IgD-negative memory B cell (primary cell): ENCODE data around the gene CDCP2. TPM values are rescaled to one million over a fixed set of nuclear protein-coding genes. Genes with fewer than 3 reads are reported as not detected.

Source experiments
- H3K27ac Mint-ChIP-seq, 3 donors: one replicate each; pipeline ENCODE4 v1.8.0; 2020 to 2022; ENCODE audit warnings: mild to moderate bottlenecking in 3 of 3, mixed read lengths in 3 of 3, moderate library complexity in 1 of 3
- H3K27me3 Mint-ChIP-seq: one replicate; pipeline ENCODE4 v1.8.0; 2021; ENCODE audit warnings: mixed read lengths
- H3K36me3 Mint-ChIP-seq: one replicate; pipeline ENCODE4 v1.8.0; 2020; ENCODE audit warnings: mild to moderate bottlenecking, mixed read lengths
- H3K4me1 Mint-ChIP-seq, 3 donors: one replicate each; pipeline ENCODE4 v1.8.0; 2020 to 2022; ENCODE audit warnings: mixed read lengths in 3 of 3, mild to moderate bottlenecking in 1 of 3
- H3K4me3 Mint-ChIP-seq, 4 donors: one replicate each; pipeline ENCODE4 v1.8.0; 2020 to 2022; ENCODE audit warnings: mild to moderate bottlenecking in 4 of 4, mixed read lengths in 4 of 4, moderate library complexity in 3 of 4
- H3K9me3 Mint-ChIP-seq, 3 donors: one replicate each; pipeline ENCODE4 v1.8.0; 2020 to 2021; ENCODE audit warnings: mixed read lengths in 3 of 3, mild to moderate bottlenecking in 1 of 3
- polyA plus RNA-seq: library from polyadenylated mRNA; unstranded; fragments of 300-500 nt; fragmentation: Illumina TruSeq; gene quantifications from one replicate; pipeline ENCODE4 v1.2.3, GENCODE V29; 2021

Gene CDCP2
- polyA plus RNA-seq, 1 donor from 2014 or later = not detected

DNA sequence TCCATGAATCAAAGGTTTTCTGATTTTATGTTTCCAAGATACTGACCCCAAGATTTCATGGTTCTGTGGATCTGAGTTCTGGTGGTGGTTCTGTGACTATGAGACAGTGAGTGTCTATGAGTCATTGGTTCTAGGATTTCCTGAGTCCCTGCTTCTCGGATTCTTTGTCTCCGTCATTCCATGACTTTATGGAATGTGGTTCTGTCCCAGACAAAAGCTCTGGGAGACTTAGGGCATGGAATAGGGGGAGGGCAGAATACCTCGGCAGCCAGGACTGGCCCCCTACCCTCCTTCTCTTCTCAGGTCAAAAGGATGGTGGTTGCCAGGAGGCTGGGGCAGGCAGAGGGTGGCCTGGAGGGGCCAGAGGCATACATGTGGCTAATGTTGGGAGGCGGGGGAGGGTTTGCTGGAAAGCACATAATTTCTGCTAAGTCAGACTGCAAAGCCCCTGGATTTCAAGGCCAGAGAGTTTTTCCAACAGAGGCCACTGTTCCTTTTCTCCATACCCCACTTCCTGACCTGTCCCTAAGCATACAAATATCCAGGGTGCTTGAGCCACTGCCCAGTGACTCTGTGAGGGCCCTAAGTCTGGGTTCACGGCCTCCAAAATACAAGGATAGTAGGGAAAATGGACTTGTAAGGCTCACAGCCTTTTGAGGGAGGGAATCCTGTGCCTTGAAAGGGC, 17.2 kb downstream of the CDCP2 start:
- Mint-ChIP-seq H3K4me1 (no peaks in the 10 kb centered on the region), H3K9me3 (no peaks in the 10 kb centered on the region), H3K36me3 (peaks cover 4% of the 10 kb centered on the region), H3K27ac (no peak overlapping the region), H3K4me3 (no peak overlapping the region), H3K27me3 (peaks cover 3% of the 10 kb centered on the region)

DNA sequence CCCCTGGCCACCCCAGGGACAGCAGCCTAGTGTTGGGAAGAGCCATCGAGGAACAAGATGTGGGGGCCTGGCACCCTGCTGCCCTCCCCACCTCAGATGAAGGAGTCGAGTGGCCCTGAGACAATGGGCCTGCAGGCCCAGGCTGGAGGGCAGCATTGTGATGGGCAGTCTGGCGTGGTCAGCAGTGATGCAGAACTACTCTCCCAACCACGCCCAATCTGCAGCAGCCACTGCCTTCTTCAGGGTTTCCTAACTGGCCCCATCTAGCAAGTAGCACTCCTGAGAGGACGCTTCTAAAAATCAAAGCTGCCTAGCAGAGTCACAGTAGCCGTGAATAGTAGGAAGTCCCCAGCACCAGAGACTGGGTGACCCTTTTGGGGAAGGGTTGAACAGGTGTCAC, 18.5 kb downstream of the CDCP2 start:
- H3K4me3 Mint-ChIP-seq = no peak overlapping the region
- peaks cover 3% of the 10 kb centered on the region for H3K27me3 Mint-ChIP-seq
- H3K36me3 Mint-ChIP-seq = peaks cover 4% of the 10 kb centered on the region
- peak overlapping the region in 1 of 3 donors; percentile 46 for H3K27ac Mint-ChIP-seq
- no peaks in the 10 kb centered on the region for H3K9me3 Mint-ChIP-seq
- H3K4me1 Mint-ChIP-seq = no peaks in the 10 kb centered on the region

DNA sequence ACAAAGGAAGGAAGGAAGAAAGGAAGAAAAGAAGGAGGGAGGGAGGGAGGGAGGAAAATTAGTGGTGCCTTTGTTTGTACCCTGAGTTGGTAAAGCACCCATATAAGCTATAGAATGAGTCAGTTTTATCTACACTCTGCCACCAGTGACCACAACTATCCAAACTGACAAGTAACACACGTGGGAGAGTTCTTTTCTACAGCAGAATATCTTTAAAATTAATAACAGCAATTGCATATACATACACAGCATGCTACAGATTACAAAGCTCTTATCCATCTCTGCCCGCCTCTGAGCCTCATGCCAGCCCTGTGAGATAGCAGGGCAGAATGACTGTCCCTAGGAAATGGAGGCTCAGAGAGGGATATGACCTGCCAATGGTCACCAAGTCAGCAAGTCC, 20.3 kb downstream of the CDCP2 start:
- H3K9me3 Mint-ChIP-seq = no peaks in the 10 kb centered on the region
- H3K36me3 Mint-ChIP-seq = peaks cover 6% of the 10 kb centered on the region
- peaks cover 6% of the 10 kb centered on the region for H3K27me3 Mint-ChIP-seq
- peaks cover 0 to 3% (median 0%) of the 10 kb centered on the region in 3 donors for H3K4me1 Mint-ChIP-seq
- H3K27ac Mint-ChIP-seq = no peak overlapping the region
- no peak overlapping the region for H3K4me3 Mint-ChIP-seq

DNA sequence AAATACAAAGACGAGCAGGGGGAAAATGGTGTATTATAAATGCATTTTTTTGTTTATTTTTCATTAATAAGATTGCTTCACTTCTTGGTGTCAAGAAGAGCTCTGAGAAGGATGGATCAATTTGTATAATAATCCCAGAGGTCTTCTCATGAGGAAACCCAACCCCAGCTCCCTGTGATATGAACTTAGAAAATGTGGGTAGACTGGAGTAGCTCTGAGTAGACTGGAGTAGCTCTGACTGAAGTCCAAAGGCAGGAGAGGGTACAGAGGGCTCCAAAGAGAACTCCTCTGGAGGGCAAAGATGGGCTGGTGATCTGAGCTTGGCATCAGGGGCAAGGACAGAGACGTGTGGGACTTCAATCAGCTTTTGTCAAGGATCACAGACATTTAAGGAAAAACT, 21.4 kb downstream of the CDCP2 start:
- Mint-ChIP-seq H3K9me3 (no peaks in the 10 kb centered on the region), H3K27ac (no peak overlapping the region), H3K36me3 (peaks cover 6% of the 10 kb centered on the region), H3K4me3 (no peak overlapping the region), H3K4me1 (peaks cover 0 to 3% (median 0%) of the 10 kb centered on the region in 3 donors), H3K27me3 (peaks cover 10% of the 10 kb centered on the region)

DNA sequence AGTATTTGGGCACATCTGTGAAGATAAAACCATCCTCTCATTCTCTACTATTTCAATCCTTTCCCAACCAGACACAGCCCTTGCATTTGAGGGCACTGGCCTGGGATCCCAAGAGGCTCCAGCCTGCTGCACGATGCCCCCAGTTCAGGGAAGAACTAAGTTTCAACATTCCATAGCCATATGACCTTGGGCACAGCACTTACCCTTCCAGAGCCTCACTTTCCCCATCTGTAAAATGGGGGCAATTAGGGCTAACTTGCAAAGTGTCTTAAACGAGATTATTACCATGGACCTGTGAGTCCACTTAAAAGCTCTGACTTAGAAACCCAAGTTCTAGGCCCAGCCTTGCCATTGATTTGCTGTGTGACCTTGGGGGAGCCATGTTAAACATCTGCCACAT, 22.9 kb downstream of the CDCP2 start:
- Mint-ChIP-seq H3K4me1 (peaks cover 0 to 3% (median 0%) of the 10 kb centered on the region in 3 donors), H3K9me3 (no peaks in the 10 kb centered on the region), H3K4me3 (no peak overlapping the region), H3K27ac (no peak overlapping the region), H3K36me3 (peaks cover 6% of the 10 kb centered on the region), H3K27me3 (peaks cover 10% of the 10 kb centered on the region)

DNA sequence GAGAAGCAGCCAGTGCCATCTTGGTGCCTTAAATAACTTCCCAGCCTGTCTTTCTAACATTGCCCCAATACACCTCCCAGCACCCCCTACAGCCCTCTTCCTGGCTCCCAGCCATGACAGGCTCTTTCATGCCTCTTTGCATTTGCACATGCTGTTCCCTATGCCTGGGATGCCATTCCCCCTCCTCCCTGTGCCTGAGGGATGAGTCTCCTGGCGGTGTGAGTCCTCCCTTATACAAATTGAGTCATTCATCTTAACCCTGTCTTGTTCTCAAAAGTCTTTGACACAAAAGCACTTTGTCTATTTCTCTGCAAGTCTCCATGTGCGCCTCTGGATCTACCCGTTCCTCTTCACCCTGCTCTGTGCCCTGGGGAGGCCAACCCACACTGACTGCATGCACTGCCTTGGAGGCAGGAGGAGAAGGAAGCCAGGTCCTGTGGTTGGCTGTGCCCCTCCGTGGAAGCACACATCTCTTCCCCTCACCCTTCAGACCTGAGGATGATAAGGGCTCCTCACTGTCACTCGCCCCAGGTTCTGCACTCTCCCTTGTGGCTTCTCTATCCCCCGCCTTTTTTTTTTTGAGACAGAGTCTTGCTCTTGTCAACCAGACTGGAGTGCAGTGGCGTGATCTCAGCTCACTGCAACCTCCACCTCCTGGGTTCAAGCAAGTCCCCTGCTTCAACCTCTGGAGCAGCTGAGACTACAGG, 25.1 kb downstream of the CDCP2 start:
- Mint-ChIP-seq H3K4me3 (no peak overlapping the region), H3K9me3 (no peaks in the 10 kb centered on the region), H3K27ac (peak overlapping the region in 1 of 3 donors; percentile 72), H3K27me3 (peaks cover 10% of the 10 kb centered on the region), H3K4me1 (peaks cover 0 to 6% (median 3%) of the 10 kb centered on the region in 3 donors), H3K36me3 (peaks cover 4% of the 10 kb centered on the region)

DNA sequence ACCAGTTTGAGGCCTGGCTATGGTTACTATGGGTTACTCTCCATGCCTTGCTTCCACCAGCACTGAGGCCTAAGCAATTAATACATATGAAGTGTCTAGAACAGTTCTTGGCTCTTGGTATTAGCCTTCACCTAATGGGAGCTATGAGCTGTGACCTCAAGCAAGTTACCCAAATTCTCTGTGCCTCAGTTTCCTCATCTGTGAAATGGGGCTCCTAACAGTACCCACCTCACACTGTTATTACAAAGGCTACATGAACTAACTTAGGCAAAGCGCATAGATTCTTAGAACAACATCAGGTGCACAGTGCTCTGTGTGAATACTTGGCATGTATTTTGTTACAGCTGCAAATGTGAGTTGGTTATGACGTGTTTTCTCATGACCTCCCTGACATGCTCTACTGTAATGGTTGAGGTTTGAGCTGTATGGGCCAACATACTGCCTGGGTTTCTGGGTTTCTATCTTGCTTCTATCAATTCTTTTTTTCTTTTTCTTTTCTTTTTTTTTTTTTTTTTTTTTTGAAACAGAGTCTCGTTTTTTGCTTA, 26.5 kb downstream of the CDCP2 start:
- peaks cover 0 to 12% (median 3%) of the 10 kb centered on the region in 3 donors for H3K4me1 Mint-ChIP-seq
- no peak overlapping the region for H3K4me3 Mint-ChIP-seq
- H3K27ac Mint-ChIP-seq = no peak overlapping the region
- no peaks in the 10 kb centered on the region for H3K9me3 Mint-ChIP-seq
- H3K27me3 Mint-ChIP-seq = peaks cover 13% of the 10 kb centered on the region
- peaks cover 2% of the 10 kb centered on the region for H3K36me3 Mint-ChIP-seq

DNA sequence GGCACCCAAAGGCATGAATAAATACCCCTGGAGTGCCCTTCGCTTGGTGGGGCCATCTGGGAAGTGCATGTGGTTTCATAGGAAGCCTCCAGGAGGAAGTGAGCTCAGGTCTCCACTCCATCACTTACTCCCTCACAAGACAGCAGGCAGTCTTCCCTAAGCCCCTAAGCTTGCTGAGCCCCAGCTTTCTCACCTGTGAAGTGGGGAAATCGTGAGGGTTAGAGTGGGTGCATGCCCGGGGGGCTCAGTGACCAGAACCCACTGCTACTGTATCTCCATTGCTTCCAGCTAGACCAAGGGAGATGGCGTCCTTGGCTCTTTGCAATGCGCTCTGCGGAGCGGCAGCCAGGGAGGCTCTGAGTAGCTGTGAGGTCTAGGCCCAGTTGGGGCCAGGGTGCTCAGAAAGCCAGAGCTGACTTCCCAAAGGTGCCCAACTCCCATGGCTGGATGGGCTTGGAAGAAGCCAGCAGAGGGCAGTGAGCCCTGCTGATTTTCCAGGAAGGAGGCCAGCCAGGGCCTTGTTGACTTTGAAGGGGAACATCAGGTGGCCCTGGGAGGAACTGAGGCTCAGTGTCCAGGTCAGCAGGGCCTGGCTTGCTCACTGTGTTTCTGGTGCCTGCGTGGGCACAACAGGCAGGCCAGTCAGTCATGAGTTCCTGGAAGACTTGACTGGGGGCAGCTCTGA, 27.3 kb downstream of the CDCP2 start:
- H3K9me3 Mint-ChIP-seq = no peaks in the 10 kb centered on the region
- H3K4me1 Mint-ChIP-seq = peaks cover 0 to 12% (median 3%) of the 10 kb centered on the region in 3 donors
- no peak overlapping the region for H3K27ac Mint-ChIP-seq
- peaks cover 13% of the 10 kb centered on the region for H3K27me3 Mint-ChIP-seq
- peaks cover 2% of the 10 kb centered on the region for H3K36me3 Mint-ChIP-seq
- H3K4me3 Mint-ChIP-seq = no peak overlapping the region

DNA sequence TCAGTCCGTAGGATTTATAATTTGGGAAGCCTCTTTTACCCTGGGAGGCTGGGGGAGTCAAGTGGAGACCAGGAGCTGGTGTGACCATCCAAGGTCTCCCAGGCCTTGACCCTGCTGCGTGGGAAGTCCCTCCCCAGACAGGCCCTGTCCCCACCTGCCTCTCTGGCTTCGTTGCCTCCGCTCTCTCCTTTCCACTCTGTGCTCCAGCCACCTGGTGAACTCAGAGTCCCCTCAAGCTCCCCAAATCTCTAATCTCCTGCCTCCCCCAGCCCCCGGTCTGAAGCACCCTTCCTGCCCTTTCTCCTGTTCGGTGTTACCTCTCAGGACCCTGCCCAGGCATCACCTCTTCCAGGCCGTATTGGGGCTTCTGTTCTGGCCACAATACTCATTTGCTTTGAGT, 27.9 kb downstream of the CDCP2 start:
- Mint-ChIP-seq H3K36me3 (peaks cover 2% of the 10 kb centered on the region), H3K27ac (no peak overlapping the region), H3K4me3 (no peak overlapping the region), H3K9me3 (no peaks in the 10 kb centered on the region), H3K27me3 (peaks cover 13% of the 10 kb centered on the region), H3K4me1 (peaks cover 0 to 12% (median 3%) of the 10 kb centered on the region in 3 donors)

DNA sequence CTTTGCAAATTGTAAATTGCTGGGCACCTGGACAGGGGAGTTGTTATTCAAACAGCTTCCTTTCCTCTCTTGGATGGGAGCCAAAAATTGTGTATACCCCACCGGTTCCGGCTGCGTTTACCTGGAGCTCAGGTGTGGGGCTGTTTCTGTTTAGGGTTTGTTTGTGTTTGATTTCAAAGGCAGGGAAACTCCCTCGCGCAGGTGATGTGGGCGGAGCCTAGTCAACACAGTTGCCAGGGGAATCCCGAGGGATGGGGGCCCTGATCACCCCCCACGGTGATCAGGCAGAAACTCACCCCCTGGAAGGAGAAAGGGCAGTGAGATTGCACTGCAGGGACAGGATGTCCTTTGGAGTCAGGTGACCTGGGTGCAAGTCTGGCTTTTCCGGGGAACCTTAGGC, 28.3 kb downstream of the CDCP2 start:
- Mint-ChIP-seq H3K9me3 (no peaks in the 10 kb centered on the region), H3K36me3 (peaks cover 2% of the 10 kb centered on the region), H3K27ac (no peak overlapping the region), H3K27me3 (peaks cover 11% of the 10 kb centered on the region), H3K4me1 (peaks cover 0 to 12% (median 3%) of the 10 kb centered on the region in 3 donors), H3K4me3 (no peak overlapping the region)

DNA sequence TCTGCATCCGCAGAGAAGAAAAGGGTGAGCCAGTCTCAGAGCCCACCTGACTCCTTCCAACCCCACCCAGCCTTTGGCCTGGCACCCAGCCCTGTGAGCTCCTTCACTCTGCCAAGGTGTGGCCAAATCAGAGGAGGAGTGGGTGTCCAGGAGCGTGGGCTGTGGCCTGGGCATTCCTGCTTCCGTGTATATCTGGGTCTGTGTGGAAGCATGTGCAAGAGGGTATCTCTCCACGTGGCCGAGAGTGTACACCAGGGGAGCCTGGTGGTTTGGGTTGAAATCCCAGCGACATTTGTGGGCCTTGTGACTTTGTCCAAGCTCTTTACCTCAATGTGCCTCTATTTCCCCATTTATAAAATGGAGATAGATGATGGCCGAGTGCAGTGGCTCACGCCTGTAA, 29.8 kb downstream of the CDCP2 start:
- Mint-ChIP-seq H3K4me1 (peaks cover 0 to 12% (median 0%) of the 10 kb centered on the region in 3 donors), H3K27ac (no peak overlapping the region), H3K4me3 (no peak overlapping the region), H3K27me3 (peaks cover 8% of the 10 kb centered on the region), H3K9me3 (no peaks in the 10 kb centered on the region), H3K36me3 (no peaks in the 10 kb centered on the region)

DNA sequence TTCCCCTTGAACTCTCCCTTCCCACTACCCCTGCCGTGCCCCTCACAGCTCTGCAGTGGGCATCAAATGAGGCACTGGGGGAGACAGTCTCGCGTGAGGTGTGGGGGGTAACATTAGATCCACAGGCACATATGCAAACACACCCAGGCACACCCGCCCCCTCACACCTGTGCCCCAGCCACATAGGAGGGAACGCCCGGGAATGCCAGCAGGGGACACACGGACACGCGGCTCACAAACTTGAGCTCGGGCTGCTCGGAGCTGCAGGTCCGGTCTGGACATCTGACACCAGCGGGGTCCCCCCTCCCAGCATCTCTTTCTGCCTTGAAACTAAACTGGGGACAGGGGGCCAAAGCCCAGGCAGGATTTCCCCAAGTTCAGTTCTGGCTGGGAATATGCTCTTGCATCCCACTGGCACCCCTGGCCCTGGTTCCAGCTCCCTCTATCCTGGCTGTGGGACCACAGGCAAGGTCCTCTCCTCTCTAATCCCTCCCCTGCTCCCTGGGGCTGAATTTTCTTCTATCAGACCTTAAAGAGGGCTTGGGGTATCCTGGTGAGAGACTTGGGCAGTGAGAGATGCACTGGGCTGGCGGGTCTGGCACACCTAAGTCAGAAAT, 30.6 kb downstream of the CDCP2 start:
- H3K4me1 Mint-ChIP-seq = peaks cover 0 to 12% (median 0%) of the 10 kb centered on the region in 3 donors
- no peak overlapping the region for H3K27ac Mint-ChIP-seq
- H3K36me3 Mint-ChIP-seq = no peaks in the 10 kb centered on the region
- H3K9me3 Mint-ChIP-seq = no peaks in the 10 kb centered on the region
- H3K27me3 Mint-ChIP-seq = peaks cover 5% of the 10 kb centered on the region
- peak overlapping the region in 2 of 4 donors; percentile 47 to 69 for H3K4me3 Mint-ChIP-seq

DNA sequence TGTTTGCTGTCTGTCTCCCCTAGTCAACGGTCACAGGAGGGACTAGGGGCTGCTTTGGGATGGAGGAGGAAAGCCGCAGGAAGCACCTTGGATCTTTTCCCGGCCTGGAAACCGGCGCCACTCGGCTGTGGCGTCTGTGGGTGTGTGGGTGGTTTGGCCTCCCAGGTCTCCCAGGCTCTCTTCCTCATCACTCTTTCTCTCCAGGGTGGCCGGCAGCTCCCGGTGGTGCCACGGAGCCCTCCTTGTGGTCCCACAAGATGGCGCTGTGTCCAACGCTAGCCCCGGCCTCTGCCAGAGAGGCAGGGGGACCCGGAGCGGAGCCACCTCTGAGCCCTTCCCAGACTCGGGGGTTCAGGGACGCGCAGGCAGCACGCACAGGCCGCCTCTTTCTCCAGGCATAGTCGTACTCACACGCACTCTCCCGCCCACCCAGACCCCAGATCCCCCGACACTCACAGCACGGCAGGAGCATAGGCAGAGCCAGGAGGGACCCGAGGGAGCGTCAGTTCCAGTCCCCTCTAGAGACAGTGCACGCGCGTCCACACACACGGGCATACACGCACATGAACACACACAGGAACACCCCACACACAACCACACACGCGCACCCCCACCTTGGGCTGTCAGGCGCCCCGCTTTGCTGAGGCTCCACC, 31.2 kb downstream of the CDCP2 start:
- Mint-ChIP-seq H3K27ac (no peak overlapping the region), H3K4me1 (peaks cover 0 to 12% (median 0%) of the 10 kb centered on the region in 3 donors), H3K9me3 (no peaks in the 10 kb centered on the region), H3K36me3 (no peaks in the 10 kb centered on the region), H3K4me3 (peak overlapping the region in 1 of 4 donors; percentile 47), H3K27me3 (peaks cover 3% of the 10 kb centered on the region)

DNA sequence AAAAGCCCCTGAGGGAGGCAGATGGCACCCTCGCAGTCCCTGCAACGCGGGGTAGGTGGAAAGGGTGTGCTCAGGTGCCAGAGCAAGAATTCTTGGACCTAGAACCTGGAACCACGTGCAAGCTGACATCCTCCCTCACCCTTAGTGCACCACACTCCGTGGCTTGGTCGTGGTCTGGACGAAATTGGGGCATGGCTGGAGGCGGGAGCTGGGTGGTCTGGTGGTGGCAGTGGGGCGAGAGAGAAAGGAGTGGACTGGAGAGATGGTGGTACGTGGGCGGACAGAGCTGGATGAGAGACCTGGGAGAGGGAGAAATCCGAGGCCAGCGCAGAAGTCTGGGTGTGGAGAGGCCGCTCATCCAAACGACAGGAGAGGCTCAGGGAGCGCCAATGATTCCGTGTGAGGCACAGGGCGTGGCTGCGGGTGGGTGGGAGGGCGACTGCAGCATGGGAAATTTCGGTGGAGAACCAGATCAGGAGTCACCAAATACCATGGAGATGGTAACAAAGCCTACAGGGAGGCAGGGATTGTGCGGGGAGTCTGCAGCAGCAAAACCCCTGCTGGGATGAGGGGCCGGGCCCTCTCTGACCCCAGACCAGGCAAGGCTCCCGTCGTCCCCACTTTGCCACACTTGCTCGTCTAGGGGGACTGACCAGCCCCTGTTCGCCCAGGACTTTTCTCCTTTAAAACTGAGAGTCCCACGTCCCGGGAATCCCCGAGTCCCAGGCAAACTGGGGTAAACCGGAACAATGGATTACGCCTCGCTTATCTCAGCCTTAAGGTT, 31.9 kb downstream of the CDCP2 start:
- H3K36me3 Mint-ChIP-seq = no peaks in the 10 kb centered on the region
- no peak overlapping the region for H3K4me3 Mint-ChIP-seq
- peaks cover 3% of the 10 kb centered on the region for H3K27me3 Mint-ChIP-seq
- no peaks in the 10 kb centered on the region for H3K9me3 Mint-ChIP-seq
- peaks cover 0 to 12% (median 0%) of the 10 kb centered on the region in 3 donors for H3K4me1 Mint-ChIP-seq
- no peak overlapping the region for H3K27ac Mint-ChIP-seq
